ENCODE measurements around the gene TRIM63.
A peak's percentile ranks its signal among the peaks of the same experiment; 100 is the strongest.

Gene TRIM63

GRCh38 chr1:26005434-26006105 lies 61.9 kb downstream of the TRIM63 start:
- no peak for TF ChIP-seq POLR2A (IDR thresholded peaks at IDR 0.05; ENCODE audit: extremely low read depth, insufficient read length)
- TF ChIP-seq MYC (IDR thresholded peaks at IDR 0.05; ENCODE audit: low read depth, low read length), result no peak
- no peak for TF ChIP-seq MAX (IDR thresholded peaks at IDR 0.05; ENCODE audit: low read depth, low read length)
- no peak for TF ChIP-seq CTCF (IDR thresholded peaks at IDR 0.05; ENCODE audit: low read depth, low read length)
- DNase-seq (ENCODE audit: low read depth), result no peak
- H3K4me3 ChIP-seq (ENCODE audit: low read depth, low read length), result no peak overlapping the region

- DNase-seq (ENCODE audit: low read depth), result no peak
- H3K4me3 ChIP-seq (ENCODE audit: low read depth, low read length), result no peak overlapping the region
These were observed 63.7 kb downstream of the TRIM63 start for GRCh38 chr1:26003756-26004155.

GRCh38 chr1:26003262-26003661 lies 64.2 kb downstream of the TRIM63 start:
- peak; percentile 67 for DNase-seq (ENCODE audit: low read depth)
- no peak overlapping the region for H3K4me3 ChIP-seq (ENCODE audit: low read depth, low read length)
- TF ChIP-seq POLR2A (IDR thresholded peaks at IDR 0.05; ENCODE audit: extremely low read depth, insufficient read length) (no peak), CTCF (IDR thresholded peaks at IDR 0.05; ENCODE audit: low read depth, low read length) (no peak), MAX (IDR thresholded peaks at IDR 0.05; ENCODE audit: low read depth, low read length) (no peak), MYC (IDR thresholded peaks at IDR 0.05; ENCODE audit: low read depth, low read length) (no peak)

More at GRCh38 chr1:26003756-26004155, 63.7 kb downstream of the TRIM63 start:
- TF ChIP-seq MYC (IDR thresholded peaks at IDR 0.05; ENCODE audit: low read depth, low read length), result no peak
- TF ChIP-seq POLR2A (IDR thresholded peaks at IDR 0.05; ENCODE audit: extremely low read depth, insufficient read length), result no peak
- TF ChIP-seq CTCF (IDR thresholded peaks at IDR 0.05; ENCODE audit: low read depth, low read length), result no peak
- no peak for TF ChIP-seq MAX (IDR thresholded peaks at IDR 0.05; ENCODE audit: low read depth, low read length)
